HepG2 (cell line): ENCODE measurements around the gene TNS4.

Source experiments
- ATF7 ChIP-seq, 2 experiments: fragments of 450-650 bp in 1 of 2; sonication (generic) in 1 of 2; formaldehyde crosslinking in 1 of 2; IDR thresholded peaks; 2 replicates each; pipeline versions ENCODE4 v1.4.0 to v1.6.1; 2016 to 2020; ENCODE audit warnings: antibody characterized with exemption in 1 of 2, mild to moderate bottlenecking in 1 of 2, missing genetic modification reagents in 1 of 2
- FOXA3 ChIP-seq: IDR thresholded peaks from 2 replicates; pipeline ENCODE4 v1.6.1; 2016; ENCODE audit warnings: missing genetic modification reagents, missing compliant biosample characterization
- HDAC2 ChIP-seq: sonication (generic); formaldehyde crosslinking; IDR thresholded peaks from 2 replicates; pipeline ENCODE4 v1.4.0; 2020; ENCODE audit warnings: missing genetic modification reagents
- MEIS1 ChIP-seq: sonication (generic); formaldehyde crosslinking; IDR thresholded peaks from 2 replicates; pipeline ENCODE4 v1.9.0; 2021; ENCODE audit warnings: mild to moderate bottlenecking, missing genetic modification reagents, moderate library complexity, borderline replicate concordance
- MXI1 ChIP-seq: IDR thresholded peaks from 3 replicates; pipeline ENCODE4 v1.6.1; 2012; ENCODE audit warnings: low read depth, low read length, inconsistent platforms, borderline replicate concordance
- MYC ChIP-seq: sonication (generic); formaldehyde crosslinking; IDR thresholded peaks from 2 replicates; pipeline ENCODE4 v1.9.0; 2021; ENCODE audit warnings: missing genetic modification reagents, borderline replicate concordance
- POLR2A ChIP-seq, 2 experiments: IDR thresholded peaks; 2 replicates each; pipeline ENCODE4 v1.6.1; 2011; ENCODE audit warnings: low read depth in 2 of 2, low read length in 2 of 2, mild to moderate bottlenecking in 1 of 2, moderate library complexity in 1 of 2; ENCODE audit not compliant: insufficient read depth in 1 of 2
- SIN3A ChIP-seq: IDR thresholded peaks from 2 replicates; pipeline ENCODE4 v1.6.1; 2011; ENCODE audit warnings: low read depth, mild to moderate bottlenecking, control low read depth, low read length, borderline replicate concordance
- SMC3 ChIP-seq: IDR thresholded peaks from 2 replicates; pipeline ENCODE4 v1.6.1; 2011; ENCODE audit warnings: low read length, improper control_type of control experiment
- ZBTB33 ChIP-seq: sonication (generic); formaldehyde crosslinking; IDR thresholded peaks from 2 replicates; pipeline ENCODE4 v1.4.0; 2020; ENCODE audit warnings: missing genetic modification reagents
- ZNF7 ChIP-seq: IDR thresholded peaks from 2 replicates; pipeline ENCODE4 v1.6.1; 2016; ENCODE audit warnings: missing biosample characterization, missing genetic modification reagents
- TF ChIP-seq, protein P1 (sequence below): sonication (generic); formaldehyde crosslinking; IDR thresholded peaks from 2 replicates; pipeline ENCODE4 v1.5.0; 2020; ENCODE audit warnings: mild to moderate bottlenecking, low read depth, missing genetic modification reagents, borderline replicate concordance
- TF ChIP-seq, protein P2 (sequence below), 2 experiments: sonication (generic) in 1 of 2; formaldehyde crosslinking in 1 of 2; IDR thresholded peaks; 2 replicates each; pipeline versions ENCODE4 v1.6.1 to v1.9.0; 2014 to 2022; ENCODE audit warnings: antibody characterized with exemption in 1 of 2, borderline replicate concordance in 1 of 2, inconsistent platforms in 1 of 2, low read depth in 1 of 2, missing genetic modification reagents in 1 of 2
- TF ChIP-seq, protein P3 (sequence below): sonication (generic); formaldehyde crosslinking; IDR thresholded peaks from 2 replicates; pipeline ENCODE4 v1.4.0; 2020; ENCODE audit warnings: missing genetic modification reagents

GRCh38 chr17:40457964-40458791 is 43.2 kb downstream of the TNS4 start:
- TF ChIP-seq, protein P1, sequence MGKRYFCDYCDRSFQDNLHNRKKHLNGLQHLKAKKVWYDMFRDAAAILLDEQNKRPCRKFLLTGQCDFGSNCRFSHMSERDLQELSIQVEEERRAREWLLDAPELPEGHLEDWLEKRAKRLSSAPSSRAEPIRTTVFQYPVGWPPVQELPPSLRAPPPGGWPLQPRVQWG (CRISPR knock-in tag): no peak
- TF ChIP-seq ZBTB33 (no peak), HDAC2 (CRISPR knock-in tag) (no peak), ATF7 (IDR thresholded peaks at IDR 0.05) (no peak), ATF7 (CRISPR knock-in tag; IDR thresholded peaks at IDR 0.05) (no peak), MEIS1 (no peak), SIN3A (no peak), SMC3 (no peak), MXI1 (no peak), FOXA3 (CRISPR knock-in tag) (no peak), POLR2A (IDR thresholded peaks at IDR 0.05; ENCODE audit: insufficient read depth in 1 of 2, low read depth in 2 of 2, low read length in 2 of 2) (no peak), ZNF7 (CRISPR knock-in tag) (no peak), MYC (CRISPR knock-in tag) (no peak)
- TF ChIP-seq, protein P2, sequence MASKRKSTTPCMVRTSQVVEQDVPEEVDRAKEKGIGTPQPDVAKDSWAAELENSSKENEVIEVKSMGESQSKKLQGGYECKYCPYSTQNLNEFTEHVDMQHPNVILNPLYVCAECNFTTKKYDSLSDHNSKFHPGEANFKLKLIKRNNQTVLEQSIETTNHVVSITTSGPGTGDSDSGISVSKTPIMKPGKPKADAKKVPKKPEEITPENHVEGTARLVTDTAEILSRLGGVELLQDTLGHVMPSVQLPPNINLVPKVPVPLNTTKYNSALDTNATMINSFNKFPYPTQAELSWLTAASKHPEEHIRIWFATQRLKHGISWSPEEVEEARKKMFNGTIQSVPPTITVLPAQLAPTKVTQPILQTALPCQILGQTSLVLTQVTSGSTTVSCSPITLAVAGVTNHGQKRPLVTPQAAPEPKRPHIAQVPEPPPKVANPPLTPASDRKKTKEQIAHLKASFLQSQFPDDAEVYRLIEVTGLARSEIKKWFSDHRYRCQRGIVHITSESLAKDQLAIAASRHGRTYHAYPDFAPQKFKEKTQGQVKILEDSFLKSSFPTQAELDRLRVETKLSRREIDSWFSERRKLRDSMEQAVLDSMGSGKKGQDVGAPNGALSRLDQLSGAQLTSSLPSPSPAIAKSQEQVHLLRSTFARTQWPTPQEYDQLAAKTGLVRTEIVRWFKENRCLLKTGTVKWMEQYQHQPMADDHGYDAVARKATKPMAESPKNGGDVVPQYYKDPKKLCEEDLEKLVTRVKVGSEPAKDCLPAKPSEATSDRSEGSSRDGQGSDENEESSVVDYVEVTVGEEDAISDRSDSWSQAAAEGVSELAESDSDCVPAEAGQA (IDR thresholded peaks at IDR 0.05; ENCODE audit: low read depth): no peak
- TF ChIP-seq, protein P2 (CRISPR knock-in tag; IDR thresholded peaks at IDR 0.05; ENCODE audit: borderline replicate concordance): no peak
- TF ChIP-seq, protein P3, sequence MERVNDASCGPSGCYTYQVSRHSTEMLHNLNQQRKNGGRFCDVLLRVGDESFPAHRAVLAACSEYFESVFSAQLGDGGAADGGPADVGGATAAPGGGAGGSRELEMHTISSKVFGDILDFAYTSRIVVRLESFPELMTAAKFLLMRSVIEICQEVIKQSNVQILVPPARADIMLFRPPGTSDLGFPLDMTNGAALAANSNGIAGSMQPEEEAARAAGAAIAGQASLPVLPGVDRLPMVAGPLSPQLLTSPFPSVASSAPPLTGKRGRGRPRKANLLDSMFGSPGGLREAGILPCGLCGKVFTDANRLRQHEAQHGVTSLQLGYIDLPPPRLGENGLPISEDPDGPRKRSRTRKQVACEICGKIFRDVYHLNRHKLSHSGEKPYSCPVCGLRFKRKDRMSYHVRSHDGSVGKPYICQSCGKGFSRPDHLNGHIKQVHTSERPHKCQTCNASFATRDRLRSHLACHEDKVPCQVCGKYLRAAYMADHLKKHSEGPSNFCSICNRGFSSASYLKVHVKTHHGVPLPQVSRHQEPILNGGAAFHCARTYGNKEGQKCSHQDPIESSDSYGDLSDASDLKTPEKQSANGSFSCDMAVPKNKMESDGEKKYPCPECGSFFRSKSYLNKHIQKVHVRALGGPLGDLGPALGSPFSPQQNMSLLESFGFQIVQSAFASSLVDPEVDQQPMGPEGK (CRISPR knock-in tag): peak; percentile 44; the same call in 1 of the 2 replicates
